Activated effector memory CD4-positive, alpha-beta T cell treated with Interleukin-2 at 50 U/mL for 16 hours (primary cell): ENCODE measurements around the gene ANO2.

Source experiments
- DNase-seq: peaks from one replicate; pipeline ENCODE4 v3.0.0-alpha.2; 2020

The ANO2 gene

DNA sequence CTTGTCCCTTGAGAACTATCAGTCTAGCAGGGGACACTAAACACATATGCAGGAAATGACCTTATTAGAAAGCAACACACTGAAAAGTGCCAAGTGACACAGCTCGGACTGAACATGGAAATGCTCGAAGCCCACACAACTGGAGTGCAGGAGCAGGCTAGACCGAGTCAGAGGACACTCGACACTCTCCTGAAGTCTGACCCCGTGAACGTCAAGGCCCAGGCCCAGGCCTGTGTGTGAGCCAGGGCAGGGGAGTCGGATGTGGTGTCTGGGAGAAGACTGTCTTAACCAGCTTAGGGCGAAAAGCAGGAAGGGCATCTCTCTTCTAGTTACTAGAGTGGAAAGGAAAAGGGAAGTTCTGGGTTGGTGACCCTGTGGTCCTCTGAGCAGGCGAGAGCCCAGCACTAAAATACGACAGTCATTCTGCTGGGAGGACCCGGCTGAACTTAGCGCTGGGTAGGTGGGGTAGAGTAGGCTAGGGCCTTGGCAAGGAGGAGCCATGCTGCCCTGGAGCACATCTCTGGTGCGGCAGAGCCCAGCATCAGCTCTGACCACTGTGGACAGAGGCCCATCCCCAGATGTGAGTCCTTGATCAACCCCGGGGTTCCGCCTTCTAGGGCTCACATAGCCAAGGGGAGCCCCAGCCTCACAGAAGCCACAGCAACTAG, 420.2 kb downstream of the ANO2 start:
- DNase-seq, result no peak

DNA sequence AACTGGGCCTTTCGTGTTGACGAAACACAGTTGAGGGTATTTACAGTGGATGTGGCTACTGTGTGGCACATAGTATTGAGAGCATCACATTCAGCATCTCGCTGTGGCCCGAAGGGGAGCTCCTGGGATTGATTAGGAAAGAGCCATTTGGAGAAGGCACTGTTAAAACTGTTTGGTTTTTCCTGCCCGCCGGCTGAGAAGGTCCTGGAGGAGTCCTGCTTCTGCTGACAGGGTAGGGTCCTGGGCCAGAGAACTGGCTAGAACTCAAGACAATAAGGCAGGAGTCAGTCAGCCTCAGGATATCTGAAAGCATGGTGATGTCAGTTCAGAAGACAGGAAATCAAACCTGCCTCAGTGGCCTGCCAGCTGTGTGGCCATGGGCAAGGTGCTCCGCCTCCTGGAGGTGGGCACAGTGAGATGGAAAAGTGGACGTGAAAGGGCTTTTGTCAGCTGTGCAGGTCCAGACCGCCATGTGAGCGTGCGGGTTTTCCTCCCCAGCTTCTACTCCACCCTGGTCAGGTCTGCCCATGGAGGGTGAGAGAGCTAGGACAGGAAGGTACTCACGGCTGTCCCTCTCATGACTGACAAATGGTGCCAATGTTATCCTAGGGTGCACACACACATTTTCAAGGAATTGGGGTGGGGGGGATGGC, 420.8 kb downstream of the ANO2 start:
- DNase-seq, result no peak

DNA sequence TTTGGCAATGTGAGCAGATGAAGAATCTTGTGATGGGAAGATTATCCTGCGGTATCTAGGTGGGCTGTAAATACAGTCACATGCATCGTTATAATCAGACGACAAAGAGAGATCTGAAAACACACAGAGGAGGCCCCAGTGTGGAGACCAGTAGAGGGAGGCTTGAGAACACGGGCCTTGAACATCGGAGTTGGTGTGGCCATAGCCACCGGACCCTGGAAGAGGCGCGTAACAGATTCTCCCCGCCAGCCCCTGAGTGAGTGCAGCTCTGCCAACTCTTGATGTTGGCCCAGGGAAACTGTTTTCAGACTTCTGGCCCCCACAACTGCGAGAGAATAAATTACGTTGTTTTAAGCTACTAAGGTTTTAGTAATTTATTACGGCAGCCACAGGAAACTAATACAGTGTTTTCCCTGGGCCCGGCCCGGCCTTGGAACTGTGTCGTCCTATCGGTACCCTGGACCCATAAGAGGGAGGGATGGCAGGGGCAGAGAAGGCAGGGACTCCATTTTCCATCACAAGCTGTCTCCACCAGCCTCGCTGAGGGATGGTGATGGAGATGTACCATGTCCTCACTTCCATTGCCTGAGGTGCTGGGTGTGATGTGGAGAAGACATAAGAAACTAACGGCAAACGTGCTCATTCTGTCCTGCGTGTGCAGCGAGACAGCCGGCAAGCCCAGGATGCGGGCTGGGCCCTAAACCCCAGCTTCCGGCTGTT, 421.5 kb downstream of the ANO2 start:
- no peak for DNase-seq

DNA sequence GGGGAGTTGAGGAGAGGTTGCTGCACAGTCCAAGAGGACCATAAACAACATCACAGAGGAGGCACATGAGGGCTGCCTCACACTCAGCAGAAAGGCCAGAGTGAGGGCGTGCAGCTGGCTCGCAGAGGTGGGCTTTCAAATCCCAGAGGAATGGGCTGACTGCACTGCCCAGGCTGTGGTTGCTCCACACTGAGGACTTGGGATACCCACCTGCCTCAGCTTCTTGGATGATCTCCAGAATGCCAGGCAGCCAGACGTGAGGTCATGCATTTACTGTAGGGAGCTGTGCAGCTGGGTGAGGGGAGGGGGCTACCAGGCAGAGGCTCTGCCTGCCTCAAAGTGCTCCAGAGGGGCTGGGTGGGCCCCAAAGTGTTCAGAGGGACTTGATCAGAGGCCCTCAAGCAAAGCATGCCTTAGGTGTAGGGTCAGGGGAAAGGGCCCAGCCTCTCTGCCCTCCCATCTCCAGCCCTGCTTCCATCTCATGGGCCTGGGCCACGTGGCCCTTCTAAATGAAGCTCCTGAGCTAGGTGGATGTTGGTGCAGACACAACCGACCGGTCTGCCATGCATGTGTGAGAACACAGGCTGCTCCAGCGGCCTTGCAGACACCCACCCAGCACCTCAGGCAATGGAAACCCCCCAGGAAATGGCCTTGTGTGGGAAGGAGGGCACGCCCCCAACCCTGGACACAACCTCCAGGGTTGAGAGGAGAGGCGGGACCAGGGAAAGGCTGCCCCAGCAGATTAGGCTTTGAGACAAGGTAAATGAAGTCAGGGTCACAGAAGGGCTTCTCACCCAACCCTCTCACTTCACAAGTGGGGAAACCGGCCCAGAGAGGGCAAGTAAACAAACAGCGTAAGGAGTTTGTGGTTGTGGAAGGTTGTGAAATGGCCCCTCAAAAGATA, 422.4 kb downstream of the ANO2 start:
- no peak for DNase-seq

DNA sequence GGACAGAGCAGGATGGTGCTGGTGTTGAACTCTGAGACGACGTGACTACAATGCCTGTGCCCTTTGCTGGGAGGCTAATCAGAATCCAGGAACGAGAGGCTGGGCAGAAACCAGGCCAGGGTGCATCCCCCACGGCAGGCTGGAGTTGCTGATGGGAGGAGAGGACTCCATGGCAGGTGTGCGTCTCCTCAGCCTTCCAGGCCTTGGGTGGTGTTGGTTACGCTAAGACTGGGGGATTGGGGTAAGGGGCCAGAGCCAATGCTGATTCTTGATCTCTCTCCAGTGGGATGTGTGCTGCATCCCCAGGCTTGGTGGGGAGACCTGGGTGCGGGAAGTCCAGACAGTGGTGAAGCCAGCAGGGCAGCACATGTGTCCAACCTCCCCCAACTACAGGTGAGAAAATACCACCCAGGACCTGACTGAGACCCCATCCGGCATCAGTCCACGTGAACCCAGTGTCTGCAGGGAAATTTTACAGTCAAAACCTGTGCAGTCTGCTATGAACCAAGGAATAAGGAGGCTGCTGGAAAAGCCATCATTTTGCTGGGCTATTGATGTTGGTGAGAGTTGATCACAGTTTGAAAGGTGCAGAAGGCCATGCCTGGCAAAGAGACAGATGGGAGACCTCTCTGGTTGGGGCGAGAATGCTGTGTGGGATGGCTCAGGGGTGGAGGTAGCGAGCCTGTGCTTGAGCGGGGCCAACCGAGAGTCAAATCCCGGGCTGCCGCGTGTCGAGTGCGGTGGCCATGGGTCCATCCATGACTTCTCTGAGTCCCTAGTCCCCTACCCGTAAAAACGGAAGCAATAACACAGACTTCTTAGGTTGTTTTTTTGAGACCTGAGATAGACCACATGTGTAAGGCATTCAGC, 423.4 kb downstream of the ANO2 start:
- DNase-seq, result no peak

DNA sequence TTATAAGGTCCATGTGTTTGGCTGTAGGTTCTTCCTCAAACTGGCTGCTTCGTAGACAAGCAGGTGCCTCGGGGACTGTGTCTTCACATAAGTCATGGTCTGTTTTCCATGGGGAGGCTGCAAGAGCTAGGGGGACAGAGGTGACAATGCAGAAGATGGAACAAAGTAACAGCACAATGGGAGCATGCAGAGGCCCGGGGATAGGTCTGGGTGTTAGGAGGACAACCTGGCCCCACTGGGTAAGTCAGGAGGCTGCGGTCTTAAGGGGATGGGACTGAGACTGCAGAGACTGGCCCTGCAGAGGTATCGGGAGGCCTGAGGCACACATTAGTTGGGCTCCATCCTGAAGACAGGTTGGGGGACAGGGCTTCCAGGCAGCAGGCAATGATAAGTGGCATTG, 424.2 kb downstream of the ANO2 start:
- DNase-seq, result no peak

DNA sequence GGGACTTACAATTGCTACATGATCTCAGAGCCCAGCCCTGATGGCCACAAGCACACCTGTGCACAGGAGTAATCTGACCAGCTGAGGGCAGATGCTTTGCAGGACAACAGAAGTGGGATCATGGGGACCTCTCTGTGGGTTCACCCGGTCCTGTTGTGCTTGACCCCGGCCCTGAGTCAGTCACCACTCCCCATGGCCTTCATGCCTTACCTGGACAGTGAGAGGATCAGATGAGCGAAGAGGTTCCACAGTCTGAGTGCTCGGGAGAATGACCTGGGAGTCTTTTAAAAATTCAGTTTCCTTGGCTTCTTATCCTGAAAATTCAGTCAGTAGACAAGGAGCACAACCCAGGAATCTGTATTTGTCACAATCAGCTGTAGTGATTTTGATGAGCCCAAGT, 425.0 kb downstream of the ANO2 start:
- no peak for DNase-seq

DNA sequence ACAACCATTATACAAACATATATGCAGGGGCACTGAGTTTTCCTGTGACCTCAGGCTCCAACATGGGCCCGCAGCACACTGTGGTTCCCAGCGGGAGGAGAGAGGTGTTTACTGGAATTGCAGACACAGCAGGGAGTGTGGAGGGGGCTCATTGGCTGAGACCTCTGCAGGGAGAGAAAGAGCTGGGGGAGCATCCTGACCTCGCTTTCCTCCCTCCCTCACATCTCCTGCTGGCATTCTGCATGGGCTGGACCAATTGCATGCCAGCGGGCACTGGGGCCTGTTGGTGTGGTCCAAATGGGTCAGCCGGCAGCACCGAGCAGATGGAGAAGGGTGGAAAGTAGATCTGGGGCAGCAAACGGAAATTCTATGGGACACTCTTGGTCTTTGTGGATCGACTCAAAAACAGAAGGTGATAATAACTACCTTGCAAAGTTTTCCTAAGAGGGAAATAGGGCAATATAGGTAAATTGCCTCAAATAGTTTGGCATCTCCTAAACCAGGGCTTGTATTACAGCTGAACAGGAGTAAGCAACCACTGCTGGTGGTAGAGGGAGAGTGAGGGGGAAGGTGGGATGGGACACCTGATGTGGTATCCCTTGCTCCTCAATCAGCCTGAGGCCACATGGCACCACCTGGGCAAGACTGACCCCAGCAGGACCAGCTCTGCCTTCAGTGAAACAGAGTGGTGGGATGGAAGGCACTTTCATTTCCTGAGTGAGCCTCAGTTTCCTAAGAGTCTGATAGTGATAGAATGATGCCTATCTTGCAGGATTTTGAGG, 426.3 kb downstream of the ANO2 start:
- DNase-seq, result no peak

DNA sequence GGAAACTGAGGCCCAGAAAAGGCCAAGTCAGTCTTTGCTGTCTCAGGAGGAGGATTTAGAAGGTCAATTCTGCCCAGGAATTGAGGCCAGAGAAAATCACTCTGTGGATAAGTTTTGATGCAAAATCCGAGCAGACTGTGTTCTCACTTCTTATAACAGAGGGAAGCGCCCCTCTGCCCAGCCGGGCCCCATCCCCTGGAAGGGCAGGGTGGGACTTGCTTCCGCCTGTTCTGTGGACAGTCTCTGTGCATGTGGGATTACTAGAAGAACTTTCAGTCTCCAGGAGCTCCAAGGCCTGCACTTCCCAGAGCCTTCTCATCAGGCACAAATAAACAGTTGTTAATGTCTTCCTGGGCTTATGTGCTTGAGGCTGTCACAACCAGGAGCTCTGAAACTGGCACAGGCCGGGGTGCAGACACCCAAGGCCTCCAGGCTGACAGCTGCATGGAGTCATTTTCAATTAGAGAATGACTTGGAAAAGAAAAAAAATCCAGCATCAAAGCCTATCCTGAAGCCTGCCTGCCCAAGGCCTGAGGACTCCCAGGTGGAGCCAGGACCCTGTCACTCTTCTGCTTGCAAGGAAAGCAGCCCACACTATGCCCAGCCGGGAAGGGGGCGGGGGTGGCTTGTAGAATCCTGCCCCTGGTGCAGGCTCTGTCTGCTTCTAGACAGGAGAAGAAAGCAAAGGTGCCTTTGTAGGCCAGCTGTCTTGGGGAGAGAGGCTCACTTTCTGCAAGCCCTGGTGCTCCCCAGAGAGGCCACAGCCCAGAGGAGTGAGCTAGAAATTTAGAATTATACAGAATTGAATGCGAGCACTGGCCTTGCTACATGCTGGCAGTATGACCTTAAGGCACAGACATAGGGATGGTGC, 428.5 kb downstream of the ANO2 start:
- DNase-seq, result no peak

DNA sequence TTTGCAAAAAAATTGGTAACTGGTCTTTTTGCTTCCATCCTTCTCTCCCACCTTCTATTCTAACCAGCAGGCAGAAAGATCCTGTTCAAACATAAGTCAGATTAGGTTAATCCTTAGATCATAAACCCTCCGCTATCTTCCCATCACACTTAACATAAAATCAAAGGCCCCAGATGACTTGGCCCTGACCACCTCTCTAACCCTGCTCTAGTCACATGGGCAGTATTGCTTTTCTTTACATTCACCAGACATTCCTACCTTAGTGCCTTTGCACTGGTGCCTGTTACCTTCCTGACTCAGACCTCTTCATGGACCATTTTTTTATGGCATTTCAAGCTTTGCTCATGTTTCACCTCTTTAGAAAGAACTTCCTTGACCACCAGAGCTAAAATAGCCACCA, 429.6 kb downstream of the ANO2 start:
- DNase-seq, result no peak

DNA sequence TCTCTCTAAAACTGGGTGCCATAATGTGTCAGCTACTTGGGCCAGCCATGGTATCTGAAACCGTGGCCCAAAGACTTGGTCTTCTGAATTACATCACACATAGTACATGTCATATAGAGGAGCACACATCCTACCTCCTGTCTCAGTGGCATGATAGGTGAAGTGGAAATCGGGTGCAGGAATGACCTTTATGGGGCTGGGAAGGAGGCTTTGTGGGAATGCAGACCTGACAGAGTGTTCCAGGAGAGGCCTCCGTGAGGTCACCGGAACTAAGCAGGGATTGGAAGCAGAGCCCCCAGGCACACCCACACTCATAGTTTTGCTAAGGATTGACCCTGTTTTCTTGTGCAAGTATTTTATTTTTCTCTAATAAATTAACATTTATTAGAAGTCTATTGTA, 430.5 kb downstream of the ANO2 start:
- DNase-seq, result no peak

DNA sequence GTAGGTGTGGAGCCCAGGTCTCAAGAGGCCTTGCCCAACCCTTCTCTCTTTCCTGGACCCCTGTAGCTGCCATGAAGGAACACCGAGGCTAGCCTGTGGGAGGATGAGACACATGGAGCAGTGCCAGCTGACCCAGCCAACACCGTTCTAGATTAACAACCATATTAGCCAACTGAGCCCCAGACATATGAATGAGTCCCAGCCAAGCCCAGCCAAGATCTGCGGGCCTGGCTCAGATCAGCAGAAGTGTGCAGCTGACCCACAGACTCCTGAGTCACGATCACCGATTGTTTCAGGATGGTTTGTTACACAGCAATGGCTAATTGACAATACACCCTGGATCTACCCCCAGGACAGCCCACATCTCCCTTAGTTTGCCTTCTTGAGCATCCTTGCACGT, 431.0 kb downstream of the ANO2 start:
- DNase-seq, result no peak

DNA sequence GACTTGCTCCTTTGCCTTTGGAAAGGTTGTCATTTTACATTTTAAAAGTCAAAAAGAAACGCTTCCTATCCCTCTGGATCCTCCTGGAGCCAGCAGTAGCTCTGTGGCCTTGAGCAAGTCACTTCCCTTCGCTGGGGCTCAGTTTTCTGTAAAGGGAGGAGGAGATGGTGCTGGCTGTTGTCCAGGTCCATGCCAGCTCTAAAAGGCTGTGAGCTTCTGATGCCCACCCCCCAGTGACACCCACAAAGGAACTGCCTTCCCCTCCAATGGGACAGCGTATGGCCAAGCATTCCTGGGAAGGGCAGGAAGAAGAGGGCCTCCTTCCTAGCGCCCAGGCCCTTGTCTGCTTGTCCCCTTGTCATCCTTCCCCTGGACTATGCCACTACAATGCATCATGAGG, 431.7 kb downstream of the ANO2 start:
- DNase-seq, result no peak
